DND-41 (cell line): ENCODE data around the gene ZNF330.

Experiments
- ATAC-seq: fragments of 200-7000 bp; cut with Tn5 transposase; 3 replicates; pipeline ENCODE4 v1.9.1; 2021; ENCODE audit warnings: low read depth; ENCODE audit not compliant: insufficient read depth
- DNase-seq: peaks from one replicate; pipeline ENCODE4 v3.0.0-alpha.2; 2020
- H2AFZ ChIP-seq: 2 replicates; pipeline ENCODE4 v1.6.0; 2012; ENCODE audit warnings: low read depth, low read length
- H3K27ac ChIP-seq: 2 replicates; pipeline ENCODE4 v1.5.1; 2012; ENCODE audit warnings: low read length, inconsistent platforms
- H3K27me3 ChIP-seq: fragments of 200-600 bp; sonication (generic); 2 replicates; pipeline ENCODE4 v1.6.0; 2012; ENCODE audit warnings: low read length, mild to moderate bottlenecking, inconsistent platforms; ENCODE audit not compliant: insufficient read depth, poor library complexity
- H3K36me3 ChIP-seq: 2 replicates; pipeline ENCODE4 v1.5.1; 2012; ENCODE audit warnings: low read length, inconsistent platforms; ENCODE audit not compliant: insufficient read depth
- H3K4me1 ChIP-seq: 2 replicates; pipeline ENCODE4 v1.5.1; 2012; ENCODE audit warnings: mild to moderate bottlenecking, low read length; ENCODE audit not compliant: insufficient read depth
- H3K4me2 ChIP-seq: 2 replicates; pipeline ENCODE4 v1.6.0; 2012; ENCODE audit warnings: mild to moderate bottlenecking, moderate library complexity, low read length, inconsistent platforms; ENCODE audit not compliant: insufficient read depth
- H3K4me3 ChIP-seq, 2 experiments: fragments of 200-600 bp in 1 of 2; shearing (Covaris generic) in 1 of 2; 2 replicates each; pipeline ENCODE4 v1.5.1; 2012 to 2016; ENCODE audit warnings: inconsistent platforms in 2 of 2, low read length in 2 of 2, mild to moderate bottlenecking in 2 of 2, low read depth in 1 of 2, moderate library complexity in 1 of 2
- H3K79me2 ChIP-seq: 2 replicates; pipeline ENCODE4 v1.6.0; 2012; ENCODE audit warnings: low read length, inconsistent platforms; ENCODE audit not compliant: insufficient read depth
- H3K9ac ChIP-seq: 2 replicates; pipeline ENCODE4 v1.6.0; 2012; ENCODE audit warnings: low read depth, mild to moderate bottlenecking, inconsistent platforms, low read length, moderate library complexity
- H3K9me3 ChIP-seq: 2 replicates; pipeline ENCODE4 v1.5.1; 2012; ENCODE audit warnings: low read length, moderate library complexity, mild to moderate bottlenecking, inconsistent platforms; ENCODE audit not compliant: insufficient read depth, severe bottlenecking
- H4K20me1 ChIP-seq: 2 replicates; pipeline ENCODE4 v1.6.0; 2012; ENCODE audit warnings: low read length; ENCODE audit not compliant: insufficient read depth
- CTCF ChIP-seq: IDR thresholded peaks from 2 replicates; pipeline ENCODE4 v1.5.1; 2012; ENCODE audit warnings: borderline replicate concordance, low read length, moderate library complexity, mild to moderate bottlenecking; ENCODE audit not compliant: poor library complexity, severe bottlenecking; ENCODE audit errors: extremely low read depth
- EZH2 ChIP-seq: IDR thresholded peaks from 3 replicates; pipeline ENCODE4 v1.6.1; 2012; ENCODE audit warnings: borderline replicate concordance, low read depth, mild to moderate bottlenecking, moderate library complexity, low read length, inconsistent platforms; ENCODE audit not compliant: severe bottlenecking

The ZNF330 gene

DNA sequence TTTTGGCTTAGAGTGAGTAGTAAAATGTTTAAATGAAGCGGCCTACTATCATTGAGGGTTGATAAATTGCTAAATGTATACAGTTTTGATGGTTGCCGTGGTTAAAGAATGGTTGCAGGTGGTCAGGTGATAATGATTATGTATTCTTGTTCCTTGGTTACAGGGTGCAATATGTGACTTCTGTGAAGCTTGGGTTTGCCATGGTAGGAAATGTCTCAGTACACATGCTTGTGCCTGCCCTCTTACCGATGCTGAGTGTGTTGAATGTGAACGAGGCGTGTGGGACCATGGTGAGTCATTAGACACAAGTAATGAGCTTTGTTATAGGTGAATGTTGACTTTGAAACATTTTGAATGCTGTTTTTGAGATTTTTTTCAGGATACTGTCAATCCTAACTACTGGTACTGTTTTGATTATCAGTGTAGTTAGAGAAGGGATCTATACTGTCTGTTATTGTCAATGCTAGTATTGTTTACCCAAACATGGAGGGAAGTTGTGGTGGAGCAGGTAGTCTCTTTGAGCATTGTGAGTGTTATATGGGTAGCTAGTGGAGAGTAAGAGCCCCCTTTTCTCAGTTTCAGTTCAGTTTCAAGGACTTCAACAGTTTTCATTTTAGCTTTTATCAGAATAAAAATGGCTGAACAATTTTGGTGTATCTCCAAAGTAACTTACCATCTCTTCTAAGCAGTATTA, 8.9 kb downstream of the ZNF330 start:
- ATAC-seq (no peak), DNase-seq (no peak)
- no peak overlapping the region for H3K4me2 ChIP-seq
- no peaks in the 10 kb centered on the region for H3K27me3 ChIP-seq
- peaks cover 2% of the 10 kb centered on the region; the same call in 1 of the 2 replicates for H4K20me1 ChIP-seq
- no peak overlapping the region for H3K9ac ChIP-seq
- peaks cover 6% of the 10 kb centered on the region; the same call in 1 of the 2 replicates for H3K79me2 ChIP-seq
- no peaks in the 10 kb centered on the region for H3K4me1 ChIP-seq
- no peak overlapping the region for H3K4me3 ChIP-seq
- no peak overlapping the region for H3K27ac ChIP-seq
- no peak overlapping the region for H2AFZ ChIP-seq
- no peaks in the 10 kb centered on the region for H3K9me3 ChIP-seq
- H3K36me3 ChIP-seq, result peaks cover 79% of the 10 kb centered on the region; the same call in 1 of the 2 replicates
- TF ChIP-seq CTCF, result no peak
- no peak for TF ChIP-seq EZH2

GRCh38 chr4:141233673-141234072, 13.0 kb downstream of the ZNF330 start:
- TF ChIP-seq EZH2, result no peak
- TF ChIP-seq CTCF, result no peak

DNA sequence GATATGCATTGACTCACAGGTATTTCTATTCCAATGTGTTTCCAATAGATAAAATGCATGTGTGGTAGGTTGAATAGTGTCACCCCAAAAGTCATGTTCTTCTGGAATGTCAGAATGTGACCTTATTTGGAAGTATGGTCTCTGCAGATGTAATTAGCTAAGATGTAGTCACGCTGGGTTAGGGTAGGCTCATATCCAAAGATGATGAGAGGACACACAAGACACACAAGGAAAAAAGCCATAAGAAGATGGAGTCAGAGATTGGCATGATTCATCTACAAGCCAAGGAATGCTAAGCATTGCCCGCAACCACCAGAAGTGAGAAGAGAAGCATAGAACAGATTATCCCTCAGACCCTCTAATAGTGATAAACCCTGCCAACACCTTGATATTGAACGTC, 17.5 kb downstream of the ZNF330 start:
- Histone ChIP-seq H3K79me2 (no peaks in the 10 kb centered on the region), H3K9ac (no peak overlapping the region), H3K27me3 (peaks cover 2% of the 10 kb centered on the region), H3K36me3 (peaks cover 23% of the 10 kb centered on the region; the same call in 1 of the 2 replicates), H3K27ac (no peak overlapping the region), H3K4me2 (no peak overlapping the region), H2AFZ (no peak overlapping the region), H4K20me1 (no peaks in the 10 kb centered on the region), H3K4me3 (no peak overlapping the region), H3K9me3 (no peaks in the 10 kb centered on the region), H3K4me1 (no peaks in the 10 kb centered on the region)
- DNase-seq (no peak), ATAC-seq (no peak)
- no peak for TF ChIP-seq CTCF
- no peak for TF ChIP-seq EZH2

More at GRCh38 chr4:141233673-141234072, 13.0 kb downstream of the ZNF330 start:
- Histone ChIP-seq H3K27me3 (no peaks in the 10 kb centered on the region), H3K9me3 (no peaks in the 10 kb centered on the region), H4K20me1 (no peaks in the 10 kb centered on the region), H3K27ac (no peak overlapping the region), H3K79me2 (no peaks in the 10 kb centered on the region), H3K9ac (no peak overlapping the region), H3K4me3 (no peak overlapping the region), H2AFZ (no peak overlapping the region), H3K36me3 (peaks cover 57% of the 10 kb centered on the region; the same call in 1 of the 2 replicates), H3K4me2 (no peak overlapping the region), H3K4me1 (no peaks in the 10 kb centered on the region)
- no peak for DNase-seq
- no peak for ATAC-seq
